T-helper 1 cell treated with Interleukin-12 subunit alpha and Interleukin-12 subunit beta and Interleukin-4 antibody, amounts not matched to agents 30 ng/mL and 1 ng/mL, for 36 hours (primary cell): Measurements from ENCODE around the gene RBM34. TPM values are rescaled to one million over a fixed set of nuclear protein-coding genes. Genes with fewer than 3 reads are reported as not detected.
"Not testable (repeated sequence)": the region's sequence is repeated elsewhere in the genome, so short reads cannot be mapped to it uniquely, and the experiment has no call there.

Experiments
- intact Hi-C: fragments of 100-400 bp; cut with micrococcal nuclease; formaldehyde crosslinking; loops from one replicate; pipeline ENCODE4 v1.15.1; 2024
- total RNA-seq: library from RNA; stranded (reverse); gene quantifications from 2 replicates; pipeline ENCODE4 v1.2.3, GENCODE V29; 2022

Gene RBM34
- total RNA-seq, 1 donor from 2014 or later = 108 TPM

GRCh38 chr1:235093696-235094592 is 67.1 kb downstream of the RBM34 start:
- intact Hi-C loops = loop anchor here (1.0 kb wide), 4 partner anchors 10 to 595 kb away; no protein-coding TSS in a partner anchor

- intact Hi-C loops = loop anchor here (1.0 kb wide), 2 partner anchors 160 to 594 kb away; no protein-coding TSS in a partner anchor
Measured at GRCh38 chr1:235093013-235093695, 67.9 kb downstream of the RBM34 start.

DNA sequence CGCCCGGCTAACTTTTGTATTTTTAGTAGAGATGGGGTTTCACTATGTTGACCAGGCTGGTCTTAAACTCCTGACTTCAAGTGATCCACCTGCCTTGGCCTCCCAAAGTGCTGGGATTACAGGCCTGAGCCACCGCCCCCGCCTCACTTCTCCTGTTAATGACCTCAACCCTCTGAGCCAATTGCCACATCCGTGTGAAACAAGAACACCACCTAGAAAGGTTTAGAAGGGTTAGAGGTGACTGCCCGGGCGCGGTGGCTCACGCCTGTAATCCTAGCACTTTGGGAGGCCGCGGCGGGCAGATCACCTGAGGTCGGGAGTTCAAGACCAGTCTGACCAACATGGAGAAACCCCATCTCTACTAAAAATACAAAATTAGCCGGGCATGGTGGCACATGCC is 68.6 kb downstream of the RBM34 start:
- intact Hi-C loops = not testable (repeated sequence)

GRCh38 chr1:235092045-235092406 is 69.0 kb downstream of the RBM34 start:
- intact Hi-C loops = not testable (repeated sequence)

GRCh38 chr1:235091319-235092044 is 69.6 kb downstream of the RBM34 start:
- intact Hi-C loops = not testable (repeated sequence)

GRCh38 chr1:235090406-235091069 is 70.5 kb downstream of the RBM34 start:
- intact Hi-C loops = no loop called here

GRCh38 chr1:235088907-235089306 is 72.1 kb downstream of the RBM34 start:
- intact Hi-C loops = no loop called here

GRCh38 chr1:235088430-235088829 is 72.6 kb downstream of the RBM34 start:
- intact Hi-C loops = no loop called here

DNA sequence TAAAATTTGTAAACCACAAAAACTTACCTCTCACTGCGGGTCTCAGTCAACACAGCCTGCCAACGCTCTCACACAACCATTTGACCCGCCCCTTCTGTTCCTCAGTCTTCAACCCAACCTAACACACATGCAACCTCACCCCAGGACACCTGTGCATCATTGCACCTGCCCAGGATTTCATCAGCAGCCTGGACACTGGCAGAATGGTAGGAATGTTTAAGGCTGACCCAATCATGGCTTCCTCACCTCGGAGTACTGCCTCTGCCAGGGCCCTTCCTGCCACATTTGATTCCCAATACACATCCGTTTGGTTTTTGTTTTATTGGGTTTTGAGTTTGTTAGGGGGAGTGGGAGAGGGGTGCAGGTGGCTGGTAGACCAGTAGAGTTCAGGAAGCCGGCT is 73.1 kb downstream of the RBM34 start:
- intact Hi-C loops = no loop called here

GRCh38 chr1:235085411-235086117 is 75.5 kb downstream of the RBM34 start:
- intact Hi-C loops = not testable (repeated sequence)

Other genes starting within 250 kb of the RBM34 start
- gene TOMM20, start 32.4 kb downstream of the RBM34 start, total RNA-seq = 75.8 and 83.9 TPM in 2 replicates
- gene ARID4B, start 166.9 kb upstream of the RBM34 start, total RNA-seq = 62.4 and 71.6 TPM in 2 replicates
- 27.1 and 31.5 TPM in 2 replicates for gene GGPS1, start 167.3 kb upstream of the RBM34 start, total RNA-seq
- 28.3 and 30.8 TPM in 2 replicates for gene TBCE, start 206.2 kb upstream of the RBM34 start, total RNA-seq